Measurements from ENCODE around the gene RPL29. TPM values are rescaled to one million over a fixed set of nuclear protein-coding genes. Genes with fewer than 3 reads are reported as not detected.

Gene RPL29
- total RNA-seq, 4 donors from 2014 or later: 1,093 to 1,919 (median 1,775) TPM

- no peak for TF ChIP-seq CTCF (IDR thresholded peaks at IDR 0.05; ENCODE audit: low read depth)
Observed at GRCh38 chr3:52012699-52013098, 17.0 kb upstream of the RPL29 start.

- TF ChIP-seq CTCF (IDR thresholded peaks at IDR 0.05; ENCODE audit: low read depth): no peak
Observed at GRCh38 chr3:52010431-52010830, 14.7 kb upstream of the RPL29 start.

GRCh38 chr3:52007291-52007690 lies 11.6 kb upstream of the RPL29 start:
- TF ChIP-seq CTCF (IDR thresholded peaks at IDR 0.05; ENCODE audit: low read depth): no peak

- no peak for TF ChIP-seq CTCF (IDR thresholded peaks at IDR 0.05; ENCODE audit: low read depth)
Observed at GRCh38 chr3:52006820-52007133, 11.1 kb upstream of the RPL29 start.

- TF ChIP-seq CTCF (IDR thresholded peaks at IDR 0.05; ENCODE audit: low read depth): no peak
Observed at GRCh38 chr3:52006017-52006819, 10.5 kb upstream of the RPL29 start.

- TF ChIP-seq CTCF (IDR thresholded peaks at IDR 0.05; ENCODE audit: low read depth): no peak
Observed at GRCh38 chr3:52005571-52005986, 9.9 kb upstream of the RPL29 start.

GRCh38 chr3:52004906-52005395 lies 9.3 kb upstream of the RPL29 start:
- TF ChIP-seq CTCF (IDR thresholded peaks at IDR 0.05; ENCODE audit: low read depth): no peak
